PFSK-1 (cell line): ENCODE data around the gene NDC1.

Experiments
- FOXP2 ChIP-seq: optimal IDR thresholded peaks from 2 replicates; pipeline ENCODE3; 2011; ENCODE audit warnings: borderline replicate concordance, control low read depth, inconsistent platforms; ENCODE audit not compliant: insufficient read depth; ENCODE audit errors: extremely low read length, extremely low read depth
- POLR2AphosphoS5 ChIP-seq: IDR thresholded peaks from 2 replicates; pipeline ENCODE4 v1.6.1; 2012; ENCODE audit warnings: low read depth, mild to moderate bottlenecking, control low read depth, low read length, moderate library complexity
- SIN3A ChIP-seq: IDR thresholded peaks from 2 replicates; pipeline ENCODE4 v1.6.1; 2012; ENCODE audit warnings: mild to moderate bottlenecking, low read length, moderate library complexity, borderline replicate concordance; ENCODE audit not compliant: insufficient read depth
- TAF1 ChIP-seq: IDR thresholded peaks from 2 replicates; pipeline ENCODE4 v1.6.1; 2012; ENCODE audit warnings: low read length, control low read depth, borderline replicate concordance; ENCODE audit not compliant: insufficient read depth
- TF ChIP-seq, protein P1 (sequence below), 2 experiments: IDR thresholded peaks; 2 replicates each; pipeline versions ENCODE4 v1.6.1 to v1.8.0; 2011 to 2012; ENCODE audit warnings: low read depth in 2 of 2, low read length in 2 of 2, control low read depth in 1 of 2, inconsistent platforms in 1 of 2, mild to moderate bottlenecking in 1 of 2, moderate library complexity in 1 of 2; ENCODE audit not compliant: insufficient read depth in 1 of 2

DNA sequence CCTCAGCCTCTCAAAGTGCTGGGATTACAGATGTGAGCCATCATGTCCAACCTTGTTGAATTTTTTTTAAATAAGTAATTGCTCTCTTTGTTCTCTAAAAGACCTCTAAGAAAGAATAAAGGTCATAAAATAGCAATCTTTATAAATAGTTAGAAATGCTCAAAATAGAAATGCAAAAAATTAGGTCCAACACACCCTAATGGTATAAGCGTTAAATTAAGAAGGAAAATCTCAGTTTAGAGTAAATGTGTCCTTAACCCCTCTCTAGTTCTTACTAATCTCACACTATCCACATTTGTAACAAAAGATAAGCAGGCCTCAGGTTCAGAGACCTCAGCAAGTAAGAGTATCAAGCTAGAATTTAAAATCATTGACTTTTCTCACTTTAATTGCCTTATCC is 60.8 kb downstream of the NDC1 start:
- TF ChIP-seq SIN3A: no peak
- TF ChIP-seq TAF1: no peak
- TF ChIP-seq POLR2AphosphoS5: no peak
- TF ChIP-seq, protein P1, sequence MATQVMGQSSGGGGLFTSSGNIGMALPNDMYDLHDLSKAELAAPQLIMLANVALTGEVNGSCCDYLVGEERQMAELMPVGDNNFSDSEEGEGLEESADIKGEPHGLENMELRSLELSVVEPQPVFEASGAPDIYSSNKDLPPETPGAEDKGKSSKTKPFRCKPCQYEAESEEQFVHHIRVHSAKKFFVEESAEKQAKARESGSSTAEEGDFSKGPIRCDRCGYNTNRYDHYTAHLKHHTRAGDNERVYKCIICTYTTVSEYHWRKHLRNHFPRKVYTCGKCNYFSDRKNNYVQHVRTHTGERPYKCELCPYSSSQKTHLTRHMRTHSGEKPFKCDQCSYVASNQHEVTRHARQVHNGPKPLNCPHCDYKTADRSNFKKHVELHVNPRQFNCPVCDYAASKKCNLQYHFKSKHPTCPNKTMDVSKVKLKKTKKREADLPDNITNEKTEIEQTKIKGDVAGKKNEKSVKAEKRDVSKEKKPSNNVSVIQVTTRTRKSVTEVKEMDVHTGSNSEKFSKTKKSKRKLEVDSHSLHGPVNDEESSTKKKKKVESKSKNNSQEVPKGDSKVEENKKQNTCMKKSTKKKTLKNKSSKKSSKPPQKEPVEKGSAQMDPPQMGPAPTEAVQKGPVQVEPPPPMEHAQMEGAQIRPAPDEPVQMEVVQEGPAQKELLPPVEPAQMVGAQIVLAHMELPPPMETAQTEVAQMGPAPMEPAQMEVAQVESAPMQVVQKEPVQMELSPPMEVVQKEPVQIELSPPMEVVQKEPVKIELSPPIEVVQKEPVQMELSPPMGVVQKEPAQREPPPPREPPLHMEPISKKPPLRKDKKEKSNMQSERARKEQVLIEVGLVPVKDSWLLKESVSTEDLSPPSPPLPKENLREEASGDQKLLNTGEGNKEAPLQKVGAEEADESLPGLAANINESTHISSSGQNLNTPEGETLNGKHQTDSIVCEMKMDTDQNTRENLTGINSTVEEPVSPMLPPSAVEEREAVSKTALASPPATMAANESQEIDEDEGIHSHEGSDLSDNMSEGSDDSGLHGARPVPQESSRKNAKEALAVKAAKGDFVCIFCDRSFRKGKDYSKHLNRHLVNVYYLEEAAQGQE (IDR thresholded peaks at IDR 0.05; ENCODE audit: insufficient read depth in 1 of 2, low read depth in 2 of 2, low read length in 2 of 2): no peak
- TF ChIP-seq FOXP2: no peak
